Neural progenitor cell (in vitro differentiated cells): ENCODE data around the gene MBD4. TPM values are rescaled to one million over a fixed set of nuclear protein-coding genes. Genes with fewer than 3 reads are reported as not detected.

ENCODE experiments used
- DNase-seq: peaks from one replicate; pipeline ENCODE4 v3.0.0-alpha.2; 2016; ENCODE audit warnings: low spot score
- H2AFZ ChIP-seq: fragments of 200-600 bp; sonication (generic); replicated peaks from 2 replicates; pipeline ENCODE4 v1.6.1; 2016; ENCODE audit warnings: antibody characterized with exemption
- H3F3A ChIP-seq: fragments of 200-600 bp; sonication (generic); 2 replicates; pipeline ENCODE4 v1.6.1; 2016; ENCODE audit warnings: antibody characterized with exemption, low read depth
- H3K27ac ChIP-seq: fragments of 200-600 bp; sonication (generic); 2 replicates; pipeline ENCODE4 v1.5.1; 2016; ENCODE audit warnings: mild to moderate bottlenecking
- H3K27me3 ChIP-seq: fragments of 200-600 bp; sonication (generic); 2 replicates; pipeline ENCODE4 v1.6.1; 2016; ENCODE audit warnings: mild to moderate bottlenecking, moderate library complexity
- H3K36me3 ChIP-seq: fragments of 200-600 bp; sonication (generic); 2 replicates; pipeline ENCODE4 v1.5.1; 2016
- H3K4me1 ChIP-seq: fragments of 200-600 bp; sonication (generic); 2 replicates; pipeline ENCODE4 v1.6.1; 2016; ENCODE audit warnings: mixed run types
- H3K4me2 ChIP-seq: fragments of 200-600 bp; sonication (generic); 2 replicates; pipeline ENCODE4 v1.6.1; 2016
- H3K4me3 ChIP-seq: fragments of 200-600 bp; sonication (generic); 2 replicates; pipeline ENCODE4 v1.5.1; 2016
- H3K79me2 ChIP-seq: fragments of 200-600 bp; sonication (generic); 2 replicates; pipeline ENCODE4 v1.6.1; 2016; ENCODE audit warnings: low read depth
- H3K9ac ChIP-seq: fragments of 200-600 bp; sonication (generic); 2 replicates; pipeline ENCODE4 v1.6.1; 2016
- H3K9me3 ChIP-seq: fragments of 200-600 bp; sonication (generic); 2 replicates; pipeline ENCODE4 v1.5.1; 2016; ENCODE audit warnings: low read depth
- H4K20me1 ChIP-seq: fragments of 200-600 bp; sonication (generic); 2 replicates; pipeline ENCODE4 v1.6.1; 2016; ENCODE audit warnings: low read depth
- H3K27ac Mint-ChIP-seq: 3 replicates; pipeline ENCODE4 v1.8.0; 2021; ENCODE audit warnings: mixed read lengths
- H3K27me3 Mint-ChIP-seq: 2 replicates; pipeline ENCODE4 v1.8.0; 2022; ENCODE audit warnings: low read depth, mild to moderate bottlenecking, inconsistent platforms, moderate library complexity, mixed read lengths; ENCODE audit not compliant: insufficient read depth
- H3K36me3 Mint-ChIP-seq: 3 replicates; pipeline ENCODE4 v1.8.0; 2021; ENCODE audit warnings: mixed read lengths
- H3K4me1 Mint-ChIP-seq: 3 replicates; pipeline ENCODE4 v1.8.0; 2021; ENCODE audit warnings: mixed read lengths
- H3K4me3 Mint-ChIP-seq: 3 replicates; pipeline ENCODE4 v1.8.0; 2021; ENCODE audit warnings: mild to moderate bottlenecking, moderate library complexity, mixed read lengths
- H3K9me3 Mint-ChIP-seq: 3 replicates; pipeline ENCODE4 v1.8.0; 2020; ENCODE audit warnings: mixed read lengths
- EZH2 ChIP-seq: fragments of 200-600 bp; sonication (generic); IDR thresholded peaks from 2 replicates; pipeline ENCODE4 v1.6.1; 2017; ENCODE audit warnings: antibody characterized with exemption, mild to moderate bottlenecking, moderate library complexity
- EZH2phosphoT487 ChIP-seq: fragments of 200-600 bp; sonication (generic); IDR thresholded peaks from 2 replicates; pipeline ENCODE4 v1.6.1; 2017; ENCODE audit warnings: antibody characterized with exemption
- total RNA-seq: library from RNA; depleted of rRNA; stranded (reverse); fragments of >200 nt; gene quantifications from 2 replicates; pipeline ENCODE4 v1.2.3, GENCODE V29; 2015; ENCODE audit warnings: low replicate concordance
- TF ChIP-seq, protein P1 (sequence below): fragments of 200-600 bp; sonication (generic); IDR thresholded peaks from 2 replicates; pipeline ENCODE4 v1.5.1; 2017; ENCODE audit warnings: antibody characterized with exemption, mild to moderate bottlenecking

The MBD4 gene
- total RNA-seq, 1 donor from 2014 or later = 46.3 TPM

GRCh38 chr3:129410971-129411370 is 28.8 kb downstream of the MBD4 start:
- DNase-seq = no peak
- TF ChIP-seq, protein P1, sequence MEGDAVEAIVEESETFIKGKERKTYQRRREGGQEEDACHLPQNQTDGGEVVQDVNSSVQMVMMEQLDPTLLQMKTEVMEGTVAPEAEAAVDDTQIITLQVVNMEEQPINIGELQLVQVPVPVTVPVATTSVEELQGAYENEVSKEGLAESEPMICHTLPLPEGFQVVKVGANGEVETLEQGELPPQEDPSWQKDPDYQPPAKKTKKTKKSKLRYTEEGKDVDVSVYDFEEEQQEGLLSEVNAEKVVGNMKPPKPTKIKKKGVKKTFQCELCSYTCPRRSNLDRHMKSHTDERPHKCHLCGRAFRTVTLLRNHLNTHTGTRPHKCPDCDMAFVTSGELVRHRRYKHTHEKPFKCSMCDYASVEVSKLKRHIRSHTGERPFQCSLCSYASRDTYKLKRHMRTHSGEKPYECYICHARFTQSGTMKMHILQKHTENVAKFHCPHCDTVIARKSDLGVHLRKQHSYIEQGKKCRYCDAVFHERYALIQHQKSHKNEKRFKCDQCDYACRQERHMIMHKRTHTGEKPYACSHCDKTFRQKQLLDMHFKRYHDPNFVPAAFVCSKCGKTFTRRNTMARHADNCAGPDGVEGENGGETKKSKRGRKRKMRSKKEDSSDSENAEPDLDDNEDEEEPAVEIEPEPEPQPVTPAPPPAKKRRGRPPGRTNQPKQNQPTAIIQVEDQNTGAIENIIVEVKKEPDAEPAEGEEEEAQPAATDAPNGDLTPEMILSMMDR = no peak
- TF ChIP-seq EZH2phosphoT487 = no peak
- no peak for TF ChIP-seq EZH2
- Histone ChIP-seq H3K9ac (no peak overlapping the region), H3K27ac (no peak overlapping the region), H3K36me3 (no peaks in the 10 kb centered on the region), H3K4me1 (no peaks in the 10 kb centered on the region), H3K79me2 (no peaks in the 10 kb centered on the region), H3K4me2 (no peak overlapping the region), H3K9me3 (no peaks in the 10 kb centered on the region), H3F3A (no peaks in the 10 kb centered on the region), H3K4me3 (no peak overlapping the region), H2AFZ (no peak overlapping the region), H4K20me1 (no peaks in the 10 kb centered on the region), H3K27me3 (no peaks in the 10 kb centered on the region)
- Mint-ChIP-seq H3K27ac (peak overlapping the region; percentile 74), H3K9me3 (no peaks in the 10 kb centered on the region), H3K4me3 (no peak overlapping the region), H3K4me1 (no peaks in the 10 kb centered on the region), H3K36me3 (peaks cover 2% of the 10 kb centered on the region), H3K27me3 (no peaks in the 10 kb centered on the region)

GRCh38 chr3:129409541-129409940 is 30.2 kb downstream of the MBD4 start:
- H3K9me3 ChIP-seq = no peaks in the 10 kb centered on the region
- H3K4me3 Mint-ChIP-seq = no peak overlapping the region
- DNase-seq = no peak
- H3K4me1 Mint-ChIP-seq = no peaks in the 10 kb centered on the region
- TF ChIP-seq EZH2 (no peak), EZH2phosphoT487 (no peak)
- TF ChIP-seq, protein P1 = no peak
- H3F3A ChIP-seq = no peaks in the 10 kb centered on the region
- H3K27ac ChIP-seq = no peak overlapping the region
- no peaks in the 10 kb centered on the region for H3K27me3 ChIP-seq
- no peaks in the 10 kb centered on the region for H3K27me3 Mint-ChIP-seq
- no peak overlapping the region for H2AFZ ChIP-seq
- no peak overlapping the region for H3K4me3 ChIP-seq
- no peaks in the 10 kb centered on the region for H3K79me2 ChIP-seq
- peaks cover 2% of the 10 kb centered on the region for H3K36me3 Mint-ChIP-seq
- no peaks in the 10 kb centered on the region for H3K36me3 ChIP-seq
- H3K4me2 ChIP-seq = no peak overlapping the region
- H4K20me1 ChIP-seq = no peaks in the 10 kb centered on the region
- no peak overlapping the region for H3K9ac ChIP-seq
- H3K9me3 Mint-ChIP-seq = no peaks in the 10 kb centered on the region
- no peaks in the 10 kb centered on the region for H3K4me1 ChIP-seq
- H3K27ac Mint-ChIP-seq = no peak overlapping the region

GRCh38 chr3:129404610-129405009 is 35.1 kb downstream of the MBD4 start:
- H3K79me2 ChIP-seq = no peaks in the 10 kb centered on the region
- Mint-ChIP-seq H3K27me3 (no peaks in the 10 kb centered on the region), H3K4me1 (peaks cover under 1% of the 10 kb centered on the region), H3K4me3 (no peak overlapping the region), H3K36me3 (peaks cover 2% of the 10 kb centered on the region), H3K9me3 (no peaks in the 10 kb centered on the region), H3K27ac (no peak overlapping the region)
- H3K9me3 ChIP-seq = no peaks in the 10 kb centered on the region
- no peaks in the 10 kb centered on the region for H3K36me3 ChIP-seq
- H3F3A ChIP-seq = no peaks in the 10 kb centered on the region
- no peak overlapping the region for H2AFZ ChIP-seq
- DNase-seq = no peak
- no peaks in the 10 kb centered on the region for H3K27me3 ChIP-seq
- TF ChIP-seq EZH2phosphoT487 (no peak), EZH2 (no peak)
- TF ChIP-seq, protein P1 = no peak
- H4K20me1 ChIP-seq = no peaks in the 10 kb centered on the region
- H3K4me3 ChIP-seq = no peak overlapping the region
- H3K9ac ChIP-seq = no peak overlapping the region
- no peak overlapping the region for H3K27ac ChIP-seq
- H3K4me1 ChIP-seq = no peaks in the 10 kb centered on the region
- H3K4me2 ChIP-seq = no peak overlapping the region
